ENCODE measurements around the gene SMS.

SMS gene

GRCh38 chrX:21982311-21982710 is 41.8 kb downstream of the SMS start:
- no peak for DNase-seq
- Histone ChIP-seq H3K27me3 (replicated peaks; ENCODE audit: insufficient read depth, low read length) (no peaks in the 10 kb centered on the region), H2AFZ (ENCODE audit: low read length) (no peak overlapping the region), H3K4me3 (ENCODE audit: low read length) (no peak overlapping the region), H3K4me2 (ENCODE audit: low read depth, low read length) (no peak overlapping the region), H3K36me3 (replicated peaks; ENCODE audit: insufficient read depth, low read length) (no peaks in the 10 kb centered on the region), H3K9me2 (replicated peaks; ENCODE audit: insufficient read depth, low read length) (no peaks in the 10 kb centered on the region), H3K27ac (ENCODE audit: low read length) (no peak overlapping the region), H3F3A (ENCODE audit: insufficient read depth, low read length) (no peaks in the 10 kb centered on the region), H3K9ac (ENCODE audit: low read length) (no peak overlapping the region), H3K4me1 (ENCODE audit: low read length) (no peaks in the 10 kb centered on the region), H3K79me2 (ENCODE audit: low read length) (no peaks in the 10 kb centered on the region), H3K9me3 (replicated peaks; ENCODE audit: insufficient read depth, low read length) (no peaks in the 10 kb centered on the region), H4K20me1 (ENCODE audit: insufficient read depth, low read length) (no peaks in the 10 kb centered on the region)
- TF ChIP-seq, protein P1, sequence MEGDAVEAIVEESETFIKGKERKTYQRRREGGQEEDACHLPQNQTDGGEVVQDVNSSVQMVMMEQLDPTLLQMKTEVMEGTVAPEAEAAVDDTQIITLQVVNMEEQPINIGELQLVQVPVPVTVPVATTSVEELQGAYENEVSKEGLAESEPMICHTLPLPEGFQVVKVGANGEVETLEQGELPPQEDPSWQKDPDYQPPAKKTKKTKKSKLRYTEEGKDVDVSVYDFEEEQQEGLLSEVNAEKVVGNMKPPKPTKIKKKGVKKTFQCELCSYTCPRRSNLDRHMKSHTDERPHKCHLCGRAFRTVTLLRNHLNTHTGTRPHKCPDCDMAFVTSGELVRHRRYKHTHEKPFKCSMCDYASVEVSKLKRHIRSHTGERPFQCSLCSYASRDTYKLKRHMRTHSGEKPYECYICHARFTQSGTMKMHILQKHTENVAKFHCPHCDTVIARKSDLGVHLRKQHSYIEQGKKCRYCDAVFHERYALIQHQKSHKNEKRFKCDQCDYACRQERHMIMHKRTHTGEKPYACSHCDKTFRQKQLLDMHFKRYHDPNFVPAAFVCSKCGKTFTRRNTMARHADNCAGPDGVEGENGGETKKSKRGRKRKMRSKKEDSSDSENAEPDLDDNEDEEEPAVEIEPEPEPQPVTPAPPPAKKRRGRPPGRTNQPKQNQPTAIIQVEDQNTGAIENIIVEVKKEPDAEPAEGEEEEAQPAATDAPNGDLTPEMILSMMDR (IDR thresholded peaks at IDR 0.05; ENCODE audit: low read length): no peak
- TF ChIP-seq EZH2phosphoT487 (IDR thresholded peaks at IDR 0.05; ENCODE audit: low read length) (no peak), EZH2 (optimal IDR thresholded peaks at IDR 0.05; ENCODE audit: low read depth, low read length) (no peak)

GRCh38 chrX:21985332-21985777 is 44.8 kb downstream of the SMS start:
- Histone ChIP-seq H3K9ac (ENCODE audit: low read length) (no peak overlapping the region), H3K4me1 (ENCODE audit: low read length) (no peaks in the 10 kb centered on the region), H3K9me3 (replicated peaks; ENCODE audit: insufficient read depth, low read length) (no peaks in the 10 kb centered on the region), H4K20me1 (ENCODE audit: insufficient read depth, low read length) (no peaks in the 10 kb centered on the region), H3K27me3 (replicated peaks; ENCODE audit: insufficient read depth, low read length) (no peaks in the 10 kb centered on the region), H3K4me2 (ENCODE audit: low read depth, low read length) (no peak overlapping the region), H3K79me2 (ENCODE audit: low read length) (no peaks in the 10 kb centered on the region), H2AFZ (ENCODE audit: low read length) (no peak overlapping the region), H3K9me2 (replicated peaks; ENCODE audit: insufficient read depth, low read length) (no peaks in the 10 kb centered on the region), H3F3A (ENCODE audit: insufficient read depth, low read length) (no peaks in the 10 kb centered on the region), H3K4me3 (ENCODE audit: low read length) (no peak overlapping the region), H3K27ac (ENCODE audit: low read length) (no peak overlapping the region), H3K36me3 (replicated peaks; ENCODE audit: insufficient read depth, low read length) (no peaks in the 10 kb centered on the region)
- TF ChIP-seq, protein P1 (IDR thresholded peaks at IDR 0.05; ENCODE audit: low read length): peak; percentile 85
- no peak for TF ChIP-seq EZH2 (optimal IDR thresholded peaks at IDR 0.05; ENCODE audit: low read depth, low read length)
- peak; percentile 62 for DNase-seq

DNA sequence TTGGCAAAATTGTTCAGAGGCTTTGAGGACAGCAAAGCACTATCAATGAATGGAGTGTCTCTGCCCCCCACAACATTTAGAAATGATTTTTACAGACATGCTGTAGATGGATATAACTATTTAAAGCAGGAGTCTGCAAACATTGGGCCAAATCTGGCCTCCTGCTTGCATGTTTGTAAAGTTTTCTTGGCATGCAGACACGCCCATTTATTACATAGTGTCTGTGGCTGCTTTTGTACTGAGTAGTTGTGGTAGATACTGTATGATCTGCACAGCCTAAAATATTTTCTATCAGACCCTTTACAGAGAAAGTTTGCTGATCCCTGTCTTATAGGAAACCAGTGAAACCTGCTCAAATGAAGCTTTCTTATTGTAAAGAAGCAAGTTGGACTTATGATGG is 46.1 kb downstream of the SMS start:
- H3K9ac ChIP-seq (ENCODE audit: low read length): no peak overlapping the region
- no peak overlapping the region for H3K4me2 ChIP-seq (ENCODE audit: low read depth, low read length)
- no peaks in the 10 kb centered on the region for H4K20me1 ChIP-seq (ENCODE audit: insufficient read depth, low read length)
- H3K9me3 ChIP-seq (replicated peaks; ENCODE audit: insufficient read depth, low read length): no peaks in the 10 kb centered on the region
- H3K9me2 ChIP-seq (replicated peaks; ENCODE audit: insufficient read depth, low read length): no peaks in the 10 kb centered on the region
- H3K27me3 ChIP-seq (replicated peaks; ENCODE audit: insufficient read depth, low read length): no peaks in the 10 kb centered on the region
- H3K4me1 ChIP-seq (ENCODE audit: low read length): no peaks in the 10 kb centered on the region
- no peak for DNase-seq
- H2AFZ ChIP-seq (ENCODE audit: low read length): no peak overlapping the region
- no peak overlapping the region for H3K27ac ChIP-seq (ENCODE audit: low read length)
- H3K79me2 ChIP-seq (ENCODE audit: low read length): no peaks in the 10 kb centered on the region
- H3K4me3 ChIP-seq (ENCODE audit: low read length): no peak overlapping the region
- no peaks in the 10 kb centered on the region for H3F3A ChIP-seq (ENCODE audit: insufficient read depth, low read length)
- no peak for TF ChIP-seq EZH2phosphoT487 (IDR thresholded peaks at IDR 0.05; ENCODE audit: low read length)
- TF ChIP-seq EZH2 (optimal IDR thresholded peaks at IDR 0.05; ENCODE audit: low read depth, low read length): no peak
- TF ChIP-seq, protein P1 (IDR thresholded peaks at IDR 0.05; ENCODE audit: low read length): no peak
- H3K36me3 ChIP-seq (replicated peaks; ENCODE audit: insufficient read depth, low read length): no peaks in the 10 kb centered on the region
